ENCODE measurements around the gene KCNJ15. TPM values are rescaled to one million over a fixed set of nuclear protein-coding genes. Genes with fewer than 3 reads are reported as not detected.

KCNJ15 gene
- polyA plus RNA-seq (not detected in 2 replicates), polyA minus RNA-seq (not detected in 2 replicates)

DNA sequence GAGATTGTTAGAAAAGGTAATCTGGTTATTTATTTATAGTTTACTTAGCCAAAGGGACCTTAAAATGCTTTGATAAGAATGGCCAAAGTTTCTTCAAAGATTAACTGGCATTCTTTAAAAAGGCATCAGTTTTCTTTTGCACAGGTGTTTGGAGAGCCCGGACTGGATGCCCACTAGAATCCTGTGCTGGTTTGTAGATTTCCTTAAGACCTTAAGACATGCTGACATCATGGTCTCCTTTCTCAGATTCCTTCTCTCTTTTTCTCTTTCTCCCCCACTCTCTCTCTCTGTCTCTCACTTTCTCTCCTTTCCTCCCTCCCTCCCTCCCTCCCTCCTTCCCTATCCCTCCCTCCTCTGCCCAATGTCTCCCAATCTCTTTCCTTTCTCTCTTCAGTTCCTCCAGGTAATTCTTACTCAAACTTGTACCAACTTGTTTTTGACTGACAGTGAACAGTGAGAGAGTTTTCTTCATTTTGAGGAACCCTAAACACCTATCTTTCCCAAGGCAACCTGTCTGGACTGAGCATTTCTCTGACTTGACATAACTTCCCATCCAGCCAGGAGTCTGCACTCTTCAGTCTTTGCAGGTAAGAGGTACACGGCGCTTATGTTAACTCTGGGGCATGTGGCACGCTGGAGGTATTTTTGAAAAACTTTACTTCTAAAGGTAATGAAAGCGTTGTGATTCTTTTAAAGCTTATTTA, at the start of gene KCNJ15:
KCNJ15 (plus strand) TSS at position 393 of the 704 bp plus-strand sequence. CDS start 42,271 bp downstream, outside the sequence.
- H2AFZ ChIP-seq (ENCODE audit: low read depth, low read length) = no peak within 1 kb of the TSS
- H3K27ac ChIP-seq (ENCODE audit: low read length) = no peak within 1 kb of the TSS
- H3K9me3 ChIP-seq (ENCODE audit: low read length) = no peaks in the 10 kb centered on the region
- H4K20me1 ChIP-seq (ENCODE audit: insufficient read depth) = no peaks in the 10 kb centered on the region
- H3K36me3 ChIP-seq (ENCODE audit: insufficient read depth, low read length) = no peaks in the 10 kb centered on the region
- H3K79me2 ChIP-seq (replicated peaks; ENCODE audit: insufficient read depth, low read length) = no peaks in the 10 kb centered on the region
- H3K4me2 ChIP-seq (ENCODE audit: low read length) = no peak within 1 kb of the TSS
- H3K27me3 ChIP-seq (ENCODE audit: insufficient read depth, low read depth, low read length) = no peaks in the 10 kb centered on the region
- TF ChIP-seq SMC3 (conservative IDR thresholded peaks at IDR 0.05; ENCODE audit: poor library complexity) (no peak), REST (IDR thresholded peaks at IDR 0.05; ENCODE audit: borderline replicate concordance) (no peak), TAF1 (IDR thresholded peaks at IDR 0.05; ENCODE audit: low read depth) (no peak), EZH2 (IDR thresholded peaks at IDR 0.05; ENCODE audit: borderline replicate concordance, insufficient read depth, low read length, poor library complexity, severe bottlenecking) (no peak), EP300 (conservative IDR thresholded peaks at IDR 0.05; ENCODE audit: poor library complexity, severe bottlenecking) (no peak), MXI1 (conservative IDR thresholded peaks at IDR 0.05; ENCODE audit: poor library complexity, severe bottlenecking) (no peak), RAD21 (conservative IDR thresholded peaks at IDR 0.05) (no peak)
- no peak within 1 kb of the TSS for H3K4me3 ChIP-seq (ENCODE audit: low read length)
- no peaks in the 10 kb centered on the region for H3F3A ChIP-seq (ENCODE audit: insufficient read depth, low read length, poor library complexity, severe bottlenecking)
- no peak within 1 kb of the TSS for H3K9ac ChIP-seq (ENCODE audit: low read length)
- no peaks in the 10 kb centered on the region for H3K9me2 ChIP-seq (ENCODE audit: insufficient read depth, low read length)

GRCh38 chr21:38208118-38208517, 48.7 kb upstream of the KCNJ15 start:
- Histone ChIP-seq H3K4me3 (ENCODE audit: low read length) (no peak overlapping the region), H3K4me2 (ENCODE audit: low read length) (no peak overlapping the region), H3K9ac (ENCODE audit: low read length) (no peak overlapping the region), H3K9me3 (ENCODE audit: low read length) (no peaks in the 10 kb centered on the region), H2AFZ (ENCODE audit: low read depth, low read length) (no peak overlapping the region), H3K27me3 (ENCODE audit: insufficient read depth, low read depth, low read length) (no peaks in the 10 kb centered on the region), H3K36me3 (ENCODE audit: insufficient read depth, low read length) (no peaks in the 10 kb centered on the region), H3K27ac (ENCODE audit: low read length) (no peak overlapping the region), H3K79me2 (replicated peaks; ENCODE audit: insufficient read depth, low read length) (no peaks in the 10 kb centered on the region), H3F3A (ENCODE audit: insufficient read depth, low read length, poor library complexity, severe bottlenecking) (no peaks in the 10 kb centered on the region), H4K20me1 (ENCODE audit: insufficient read depth) (no peaks in the 10 kb centered on the region), H3K9me2 (ENCODE audit: insufficient read depth, low read length) (no peaks in the 10 kb centered on the region)
- TF ChIP-seq EP300 (conservative IDR thresholded peaks at IDR 0.05; ENCODE audit: poor library complexity, severe bottlenecking) (no peak), POLR2AphosphoS5 (IDR thresholded peaks at IDR 0.05) (no peak), TAF1 (IDR thresholded peaks at IDR 0.05; ENCODE audit: low read depth) (no peak), EZH2 (IDR thresholded peaks at IDR 0.05; ENCODE audit: borderline replicate concordance, insufficient read depth, low read length, poor library complexity, severe bottlenecking) (no peak), REST (IDR thresholded peaks at IDR 0.05; ENCODE audit: borderline replicate concordance) (no peak), MXI1 (conservative IDR thresholded peaks at IDR 0.05; ENCODE audit: poor library complexity, severe bottlenecking) (no peak), SMC3 (conservative IDR thresholded peaks at IDR 0.05; ENCODE audit: poor library complexity) (no peak), RAD21 (conservative IDR thresholded peaks at IDR 0.05) (no peak)
- TF ChIP-seq, protein P1, sequence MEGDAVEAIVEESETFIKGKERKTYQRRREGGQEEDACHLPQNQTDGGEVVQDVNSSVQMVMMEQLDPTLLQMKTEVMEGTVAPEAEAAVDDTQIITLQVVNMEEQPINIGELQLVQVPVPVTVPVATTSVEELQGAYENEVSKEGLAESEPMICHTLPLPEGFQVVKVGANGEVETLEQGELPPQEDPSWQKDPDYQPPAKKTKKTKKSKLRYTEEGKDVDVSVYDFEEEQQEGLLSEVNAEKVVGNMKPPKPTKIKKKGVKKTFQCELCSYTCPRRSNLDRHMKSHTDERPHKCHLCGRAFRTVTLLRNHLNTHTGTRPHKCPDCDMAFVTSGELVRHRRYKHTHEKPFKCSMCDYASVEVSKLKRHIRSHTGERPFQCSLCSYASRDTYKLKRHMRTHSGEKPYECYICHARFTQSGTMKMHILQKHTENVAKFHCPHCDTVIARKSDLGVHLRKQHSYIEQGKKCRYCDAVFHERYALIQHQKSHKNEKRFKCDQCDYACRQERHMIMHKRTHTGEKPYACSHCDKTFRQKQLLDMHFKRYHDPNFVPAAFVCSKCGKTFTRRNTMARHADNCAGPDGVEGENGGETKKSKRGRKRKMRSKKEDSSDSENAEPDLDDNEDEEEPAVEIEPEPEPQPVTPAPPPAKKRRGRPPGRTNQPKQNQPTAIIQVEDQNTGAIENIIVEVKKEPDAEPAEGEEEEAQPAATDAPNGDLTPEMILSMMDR (IDR thresholded peaks at IDR 0.05; ENCODE audit: poor library complexity, severe bottlenecking) = no peak
